H1 (cell line): ENCODE data around the gene SYNPR. TPM values are rescaled to one million over a fixed set of nuclear protein-coding genes. Genes with fewer than 3 reads are reported as not detected.

Source experiments
- CBX5 ChIP-seq: fragments of 300-800, 300-1000 bp; sonication (generic); IDR thresholded peaks from 2 replicates; pipeline ENCODE4 v1.7.1; 2016; ENCODE audit warnings: antibody characterized with exemption, low read length, low read depth
- CHD7 ChIP-seq: fragments of 300-600 bp; sonication (generic); IDR thresholded peaks from 2 replicates; pipeline ENCODE4 v1.7.1; 2012; ENCODE audit warnings: low read length, moderate library complexity, mild to moderate bottlenecking, inconsistent platforms; ENCODE audit not compliant: insufficient replicate concordance
- HDAC2 ChIP-seq, 2 experiments: fragments of 300-600 bp in 1 of 2; sonication (generic) in 1 of 2; IDR thresholded peaks; 2 replicates each; pipeline ENCODE4 v1.6.1; 2011 to 2012; ENCODE audit warnings: low read depth in 2 of 2, low read length in 2 of 2, mild to moderate bottlenecking in 2 of 2, moderate library complexity in 2 of 2, borderline replicate concordance in 1 of 2, inconsistent platforms in 1 of 2
- ZNF274 ChIP-seq: IDR thresholded peaks from 2 replicates; pipeline ENCODE4 v1.7.0; 2012; ENCODE audit warnings: low read length, borderline replicate concordance; ENCODE audit errors: extremely low read depth
- polyA plus RNA-seq, 7 experiments: library from polyadenylated mRNA; depleted of rRNA in 3 of 7; stranded (reverse) in 5 of 7; unstranded in 2 of 7; fragments of >200 nt in 5 of 7; fragments of 200-250 nt in 2 of 7; gene quantifications; 1 replicate in 5 of 7; 2 replicates in 1 of 7; 4 replicates in 1 of 7; pipeline versions ENCODE4 v1.2.1 to v1.2.3, GENCODE V29; 2011 to 2013; ENCODE audit warnings: missing spikeins in 2 of 7, mixed read lengths in 2 of 7
- total RNA-seq: library from RNA; stranded (reverse); fragmentation: NEBNext Ultra II Directional; extraction: Animal tissue kit (Norgen Biotek cat#: 25700); gene quantifications from 2 replicates; pipeline ENCODE4 v1.2.1, GENCODE V29; 2021

The SYNPR gene
- total and polyA plus RNA-seq, 2 of the 8 experiments (the other 6 are each of a cell fraction or from before 2014, with no cell fraction given), result 0.39 to 0.99 TPM

GRCh38 chr3:63494646-63495045 lies 216.5 kb downstream of the SYNPR start (continued):
- TF ChIP-seq HDAC2 (IDR thresholded peaks at IDR 0.05; ENCODE audit: borderline replicate concordance in 1 of 2, low read depth in 2 of 2, low read length in 2 of 2) (no peak), CBX5 (no peak), ZNF274 (no peak), CHD7 (no peak)
- TF ChIP-seq, all 59 proteins: peak for 0
